A549 (cell line): ENCODE results near the gene C19orf25. TPM values are rescaled to one million over a fixed set of nuclear protein-coding genes. Genes with fewer than 3 reads are reported as not detected.
"Not testable (repeated sequence)": the region's sequence is repeated elsewhere in the genome, so short reads cannot be mapped to it uniquely, and the experiment has no call there.

ENCODE experiments used
- ATAC-seq, 2 experiments: fragments of 200-7000 bp in 1 of 2; fragments of >200 bp in 1 of 2; cut with Nextera tagmentation in 1 of 2; cut with Tn5 transposase in 1 of 2; 3 replicates each; pipeline versions ENCODE4 v1.8.0 to v1.9.1; 2018 to 2020; ENCODE audit warnings: mild to moderate bottlenecking in 1 of 2, moderate library complexity in 1 of 2
- CTCF ChIA-PET: fragments of 300-600 bp; sonication (Branson Sonifier 250); formaldehyde crosslinking; extraction: SDS; loops from one replicate; lab custom pipeline; 2021; ENCODE audit warnings: antibody characterized with exemption, inconsistent platforms; lab: Yijun Ruan, JAX
- POLR2A ChIA-PET: fragments of 350-600 bp; formaldehyde crosslinking; extraction: SDS; loops from one replicate; lab custom pipeline; 2021; ENCODE audit warnings: antibody characterized with exemption, inconsistent platforms; lab: Yijun Ruan, JAX
- DNase-seq, 2 experiments: peaks; one replicate each; pipeline versions ENCODE4 v3.0.0 to v3.0.0-alpha.2; 2011 to 2016; ENCODE audit warnings: low read depth in 1 of 2, low spot score in 1 of 2
- FAIRE-seq: peaks from 2 replicates; lab custom pipeline; 2011; peaks lifted over from hg19 to GRCh38; lab: Jason Lieb, UNC
- H3K27ac ChIP-seq, 2 experiments: fragments of >200 bp; sonication (Bioruptor Twin); formaldehyde crosslinking; 3 replicates each; pipeline ENCODE4 v1.5.1; 2016 to 2017
- H3K4me1 ChIP-seq: fragments of >200 bp; sonication (Bioruptor Twin); formaldehyde crosslinking; 3 replicates; pipeline ENCODE4 v1.6.1; 2016
- H3K4me2 ChIP-seq: fragments of >200 bp; sonication (Bioruptor Twin); formaldehyde crosslinking; 3 replicates; pipeline ENCODE4 v1.6.1; 2016
- H3K4me3 ChIP-seq: fragments of >200 bp; sonication (Bioruptor Twin); formaldehyde crosslinking; 3 replicates; pipeline ENCODE4 v1.5.1; 2016
- H3K9me3 ChIP-seq: fragments of >200 bp; sonication (Bioruptor Twin); formaldehyde crosslinking; 3 replicates; pipeline ENCODE4 v1.6.1; 2016
- BHLHE40 ChIP-seq: IDR thresholded peaks from 2 replicates; pipeline ENCODE4 v1.6.1; 2012; ENCODE audit warnings: low read depth, low read length, inconsistent platforms
- CBX2 ChIP-seq: fragments of 200-600 bp; sonication (generic); IDR thresholded peaks from 2 replicates; pipeline ENCODE4 v1.6.1; 2016; ENCODE audit warnings: low read depth, mild to moderate bottlenecking, borderline replicate concordance
- CEBPB ChIP-seq, 2 experiments: fragments of >200 bp in 1 of 2; sonication (Bioruptor Twin) in 1 of 2; formaldehyde crosslinking in 1 of 2; IDR thresholded peaks; 2 replicates each; pipeline ENCODE4 v1.6.1; 2012 to 2016
- CHD2 ChIP-seq: fragments of 150-350 bp; IDR thresholded peaks from 2 replicates; pipeline ENCODE4 v1.6.1; 2014; ENCODE audit warnings: low read length; ENCODE audit not compliant: partially characterized antibody
- GATA3 ChIP-seq: IDR thresholded peaks from 2 replicates; pipeline ENCODE4 v1.6.1; 2012; ENCODE audit warnings: borderline replicate concordance
- HEYL ChIP-seq: fragments of 250-450 bp; sonication (Bioruptor Pico); IDR thresholded peaks from 2 replicates; pipeline ENCODE4 v1.8.0; 2021; ENCODE audit warnings: mild to moderate bottlenecking, moderate library complexity
- MAZ ChIP-seq: fragments of 150-350 bp; IDR thresholded peaks from 2 replicates; pipeline ENCODE4 v1.6.1; 2014; ENCODE audit warnings: antibody characterized with exemption, low read depth, low read length, borderline replicate concordance
- PHF8 ChIP-seq: fragments of 200-600 bp; sonication (generic); IDR thresholded peaks from 2 replicates; pipeline ENCODE4 v1.6.1; 2016; ENCODE audit warnings: low read depth, mild to moderate bottlenecking, antibody characterized with exemption, moderate library complexity, borderline replicate concordance
- POLR2A ChIP-seq: IDR thresholded peaks from 2 replicates; pipeline ENCODE4 v1.6.1; 2012; ENCODE audit warnings: mild to moderate bottlenecking, low read length
- RAD21 ChIP-seq, 2 experiments: fragments of >200 bp in 1 of 2; sonication (Bioruptor Twin) in 1 of 2; formaldehyde crosslinking in 1 of 2; IDR thresholded peaks in 1 of 2; conservative IDR thresholded peaks in 1 of 2; 2 replicates in 1 of 2; 3 replicates in 1 of 2; pipeline ENCODE4 v1.6.1; 2012 to 2018; ENCODE audit warnings: inconsistent platforms in 1 of 2
- RARB ChIP-seq: fragments of 250-450 bp; sonication (Bioruptor Pico); IDR thresholded peaks from 2 replicates; pipeline ENCODE4 v1.8.0; 2021; ENCODE audit warnings: mild to moderate bottlenecking, moderate library complexity
- RCOR1 ChIP-seq: fragments of 150-350 bp; IDR thresholded peaks from 2 replicates; pipeline ENCODE4 v1.6.1; 2014; ENCODE audit warnings: antibody characterized with exemption, low read length, low read depth
- SMC3 ChIP-seq: fragments of >200 bp; sonication (Bioruptor Twin); formaldehyde crosslinking; IDR thresholded peaks from 3 replicates; pipeline ENCODE4 v1.6.1; 2018; ENCODE audit warnings: inconsistent platforms
- TFCP2L1 ChIP-seq: fragments of 250-450 bp; sonication (Bioruptor Pico); IDR thresholded peaks from 2 replicates; pipeline ENCODE4 v1.5.0; 2021; ENCODE audit warnings: mild to moderate bottlenecking
- ZC3H11A ChIP-seq: fragments of 450-650 bp; IDR thresholded peaks from 2 replicates; pipeline ENCODE4 v1.6.1; 2014; ENCODE audit warnings: antibody characterized with exemption, mild to moderate bottlenecking
- ZSCAN20 ChIP-seq: fragments of 250-450 bp; sonication (Bioruptor Pico); IDR thresholded peaks from 2 replicates; pipeline ENCODE4 v1.8.0; 2022; ENCODE audit warnings: mild to moderate bottlenecking, moderate library complexity
- WGBS: methylation state at CpG from one replicate; pipeline ENCODE4 v1.1.6; 2017; ENCODE audit errors: missing lambda C conversion rate; 5-methylcytosine and 5-hydroxymethylcytosine counted together
- polyA plus RNA-seq, 4 experiments: library from polyadenylated mRNA; depleted of rRNA in 3 of 4; stranded (reverse); fragments of >200 nt; fragmentation: RNase III in 1 of 4; extraction: RNeasy Plus Mini Kit Qiagen cat#74134 plus additional on column Dnase treatment in 1 of 4; gene quantifications; 2 replicates in 3 of 4; 3 replicates in 1 of 4; pipeline ENCODE4 v1.2.3, GENCODE V29; 2011 to 2017
- TF ChIP-seq, protein P1 (sequence below): fragments of 150-350 bp; IDR thresholded peaks from 2 replicates; pipeline ENCODE4 v1.6.1; 2014; ENCODE audit warnings: low read depth, mild to moderate bottlenecking, low read length
- TF ChIP-seq, protein P2 (sequence below): fragments of >200 bp; sonication (Bioruptor Twin); formaldehyde crosslinking; IDR thresholded peaks from 3 replicates; pipeline ENCODE4 v1.6.1; 2016
- TF ChIP-seq, protein P3 (sequence below): fragments of 250-450 bp; sonication (Bioruptor Pico); IDR thresholded peaks from 2 replicates; pipeline ENCODE4 v1.5.0; 2021; ENCODE audit warnings: mild to moderate bottlenecking, moderate library complexity, borderline replicate concordance

The C19orf25 gene
- polyA plus RNA-seq, 2 of the 4 experiments (the other 2 are of a cell fraction) = 8.2 to 20.7 TPM

DNA sequence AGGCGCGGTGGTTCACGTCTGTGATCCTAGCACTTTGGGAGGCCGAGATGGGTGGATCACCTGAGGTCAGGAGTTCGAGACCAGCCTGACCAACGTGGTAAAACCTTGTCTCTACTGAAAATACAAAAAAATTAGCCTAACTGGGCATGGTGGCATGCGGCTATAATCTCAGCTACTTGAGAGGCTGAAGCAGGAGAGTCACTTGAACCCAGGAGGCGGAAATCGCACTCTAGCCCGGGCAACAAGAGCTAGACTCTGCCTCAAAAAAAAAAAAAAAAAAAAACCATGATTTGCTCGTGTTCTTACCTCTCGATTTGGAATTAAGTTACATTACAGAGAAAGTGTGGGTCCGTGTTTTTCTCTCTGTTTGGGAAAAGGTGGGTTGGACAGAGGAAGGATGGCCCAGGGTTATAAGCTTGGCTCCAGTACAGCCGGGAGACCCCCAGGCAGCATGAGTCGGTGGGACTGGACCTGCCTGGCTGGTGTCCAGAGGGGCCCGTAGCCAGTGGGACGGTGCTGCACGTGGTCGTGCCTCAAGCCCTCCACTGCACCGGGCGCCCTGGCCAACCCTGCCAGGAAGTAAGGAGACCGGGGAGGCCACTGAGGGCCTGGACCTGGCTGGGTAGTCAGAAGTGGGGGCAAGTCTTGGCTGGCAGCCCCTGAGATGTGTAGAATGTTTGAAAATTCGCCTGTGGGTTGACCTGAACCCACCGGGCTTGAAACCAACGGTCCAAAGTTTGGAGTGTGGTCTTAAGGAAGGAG, 37.2 kb downstream of the C19orf25 start:
- ChIA-PET CTCF (interaction anchor here (0.9 to 2.1 kb wide), 2 partner anchors 10 to 162 kb away, joined by 3 to 6 read pairs; no protein-coding TSS in a partner anchor), POLR2A (no interaction called here)
- FAIRE-seq (no peak), DNase-seq (no peak), ATAC-seq (no peak)
- no peak overlapping the region for H3K27ac ChIP-seq
- no peaks in the 10 kb centered on the region for H3K9me3 ChIP-seq
- H3K4me1 ChIP-seq = peaks cover 47% of the 10 kb centered on the region
- WGBS = 87% methylated on average over 18 of the region's 25 CpGs
- no peak overlapping the region for H3K4me2 ChIP-seq
- TF ChIP-seq, protein P1, sequence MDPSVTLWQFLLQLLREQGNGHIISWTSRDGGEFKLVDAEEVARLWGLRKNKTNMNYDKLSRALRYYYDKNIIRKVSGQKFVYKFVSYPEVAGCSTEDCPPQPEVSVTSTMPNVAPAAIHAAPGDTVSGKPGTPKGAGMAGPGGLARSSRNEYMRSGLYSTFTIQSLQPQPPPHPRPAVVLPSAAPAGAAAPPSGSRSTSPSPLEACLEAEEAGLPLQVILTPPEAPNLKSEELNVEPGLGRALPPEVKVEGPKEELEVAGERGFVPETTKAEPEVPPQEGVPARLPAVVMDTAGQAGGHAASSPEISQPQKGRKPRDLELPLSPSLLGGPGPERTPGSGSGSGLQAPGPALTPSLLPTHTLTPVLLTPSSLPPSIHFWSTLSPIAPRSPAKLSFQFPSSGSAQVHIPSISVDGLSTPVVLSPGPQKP = no peak
- TF ChIP-seq CBX2 (no peak), HEYL (CRISPR knock-in tag) (no peak), CEBPB (IDR thresholded peaks at IDR 0.05) (no peak)
- no peak overlapping the region for H3K4me3 ChIP-seq

DNA sequence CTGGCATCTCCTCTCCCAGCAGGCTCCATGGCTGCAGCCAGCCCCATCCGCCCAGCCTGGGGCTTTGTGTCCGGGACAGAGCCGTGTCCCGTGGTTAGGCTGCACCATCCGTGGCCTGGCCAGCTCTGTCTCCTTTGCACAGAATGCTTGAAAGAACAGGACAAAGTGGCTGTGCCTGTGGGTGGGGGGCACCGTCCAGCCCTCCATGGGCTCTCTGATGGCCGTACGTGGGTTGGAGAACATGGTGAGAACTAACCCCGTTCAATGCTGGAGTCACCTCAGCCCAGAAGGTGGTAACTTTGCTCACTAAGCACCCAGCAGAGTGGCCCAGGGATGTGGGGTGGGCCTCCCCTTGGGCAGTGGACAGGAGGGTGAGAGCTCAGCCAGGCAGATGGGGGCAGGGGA, 38.0 kb downstream of the C19orf25 start:
- 93% methylated on average over 3 of the region's 9 CpGs for WGBS
- H3K4me3 ChIP-seq = no peak overlapping the region
- TF ChIP-seq RCOR1 (no peak), SMC3 (no peak), TFCP2L1 (CRISPR knock-in tag) (no peak), BHLHE40 (no peak), ZC3H11A (no peak), RAD21 (conservative IDR thresholded peaks at IDR 0.05 in 1 of 2, IDR thresholded peaks at IDR 0.05 in 1 of 2) (no peak), RARB (no peak), ZSCAN20 (CRISPR knock-in tag) (no peak), MAZ (no peak), POLR2A (no peak), HEYL (CRISPR knock-in tag) (no peak), PHF8 (no peak)
- POLR2A ChIA-PET = no interaction called here
- no peak for DNase-seq
- no peaks in the 10 kb centered on the region for H3K9me3 ChIP-seq
- CTCF ChIA-PET = interaction anchor here (0.7 kb wide), 1 partner anchor 13 kb away, joined by 3 read pairs; no protein-coding TSS in a partner anchor
- peak overlapping the region in 1 of 2 experiments; percentile 99; a peak in 3 of 6 replicates for H3K27ac ChIP-seq
- H3K4me1 ChIP-seq = peaks cover 42% of the 10 kb centered on the region
- peak overlapping the region; percentile 90 for H3K4me2 ChIP-seq
- ATAC-seq = no peak
- FAIRE-seq = no peak

DNA sequence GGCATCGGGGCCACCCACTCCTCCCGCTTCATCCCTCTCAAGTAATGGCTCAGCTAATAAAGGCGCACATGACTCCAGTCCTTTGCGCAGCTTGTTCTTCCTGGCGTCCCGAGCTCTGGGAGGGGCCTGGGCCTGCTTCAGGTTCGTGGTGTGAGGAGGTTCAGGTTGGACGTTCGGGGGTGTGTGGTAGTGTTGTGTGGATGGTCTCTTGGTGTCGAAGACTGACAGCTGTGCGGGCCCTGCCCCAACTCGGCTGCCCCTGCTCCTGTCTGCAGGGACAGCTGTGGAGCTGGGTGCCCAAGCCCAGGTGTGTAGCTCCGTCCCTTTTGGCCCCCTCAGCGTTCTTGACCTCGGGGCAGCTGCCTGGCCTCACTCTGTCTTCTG, 38.6 kb downstream of the C19orf25 start:
- Histone ChIP-seq H3K27ac (peak overlapping the region in 1 of 2 experiments; percentile 99; a peak in 3 of 6 replicates), H3K4me3 (peak overlapping the region; percentile 93), H3K9me3 (no peaks in the 10 kb centered on the region), H3K4me2 (peak overlapping the region; percentile 90), H3K4me1 (peaks cover 42% of the 10 kb centered on the region)
- ChIA-PET POLR2A (no interaction called here), CTCF (interaction anchor here (0.7 to 1.7 kb wide), 2 partner anchors 14 to 20 kb away, joined by 3 read pairs; no protein-coding TSS in a partner anchor)
- DNase-seq (no peak), FAIRE-seq (no peak), ATAC-seq (no peak)
- WGBS = 81% methylated on average over 8 of the region's 15 CpGs
- no peak for TF ChIP-seq CHD2
- TF ChIP-seq, protein P2, sequence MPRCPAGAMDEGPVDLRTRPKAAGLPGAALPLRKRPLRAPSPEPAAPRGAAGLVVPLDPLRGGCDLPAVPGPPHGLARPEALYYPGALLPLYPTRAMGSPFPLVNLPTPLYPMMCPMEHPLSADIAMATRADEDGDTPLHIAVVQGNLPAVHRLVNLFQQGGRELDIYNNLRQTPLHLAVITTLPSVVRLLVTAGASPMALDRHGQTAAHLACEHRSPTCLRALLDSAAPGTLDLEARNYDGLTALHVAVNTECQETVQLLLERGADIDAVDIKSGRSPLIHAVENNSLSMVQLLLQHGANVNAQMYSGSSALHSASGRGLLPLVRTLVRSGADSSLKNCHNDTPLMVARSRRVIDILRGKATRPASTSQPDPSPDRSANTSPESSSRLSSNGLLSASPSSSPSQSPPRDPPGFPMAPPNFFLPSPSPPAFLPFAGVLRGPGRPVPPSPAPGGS = no peak
- TF ChIP-seq RARB = no peak
- TF ChIP-seq CBX2 = no peak
- no peak for TF ChIP-seq GATA3
- TF ChIP-seq, protein P3, sequence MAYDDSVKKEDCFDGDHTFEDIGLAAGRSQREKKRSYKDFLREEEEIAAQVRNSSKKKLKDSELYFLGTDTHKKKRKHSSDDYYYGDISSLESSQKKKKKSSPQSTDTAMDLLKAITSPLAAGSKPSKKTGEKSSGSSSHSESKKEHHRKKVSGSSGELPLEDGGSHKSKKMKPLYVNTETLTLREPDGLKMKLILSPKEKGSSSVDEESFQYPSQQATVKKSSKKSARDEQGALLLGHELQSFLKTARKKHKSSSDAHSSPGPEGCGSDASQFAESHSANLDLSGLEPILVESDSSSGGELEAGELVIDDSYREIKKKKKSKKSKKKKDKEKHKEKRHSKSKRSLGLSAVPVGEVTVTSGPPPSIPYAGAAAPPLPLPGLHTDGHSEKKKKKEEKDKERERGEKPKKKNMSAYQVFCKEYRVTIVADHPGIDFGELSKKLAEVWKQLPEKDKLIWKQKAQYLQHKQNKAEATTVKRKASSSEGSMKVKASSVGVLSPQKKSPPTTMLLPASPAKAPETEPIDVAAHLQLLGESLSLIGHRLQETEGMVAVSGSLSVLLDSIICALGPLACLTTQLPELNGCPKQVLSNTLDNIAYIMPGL (CRISPR knock-in tag) = no peak
- TF ChIP-seq SMC3 = no peak
- TF ChIP-seq, all 56 proteins: peak for 0

DNA sequence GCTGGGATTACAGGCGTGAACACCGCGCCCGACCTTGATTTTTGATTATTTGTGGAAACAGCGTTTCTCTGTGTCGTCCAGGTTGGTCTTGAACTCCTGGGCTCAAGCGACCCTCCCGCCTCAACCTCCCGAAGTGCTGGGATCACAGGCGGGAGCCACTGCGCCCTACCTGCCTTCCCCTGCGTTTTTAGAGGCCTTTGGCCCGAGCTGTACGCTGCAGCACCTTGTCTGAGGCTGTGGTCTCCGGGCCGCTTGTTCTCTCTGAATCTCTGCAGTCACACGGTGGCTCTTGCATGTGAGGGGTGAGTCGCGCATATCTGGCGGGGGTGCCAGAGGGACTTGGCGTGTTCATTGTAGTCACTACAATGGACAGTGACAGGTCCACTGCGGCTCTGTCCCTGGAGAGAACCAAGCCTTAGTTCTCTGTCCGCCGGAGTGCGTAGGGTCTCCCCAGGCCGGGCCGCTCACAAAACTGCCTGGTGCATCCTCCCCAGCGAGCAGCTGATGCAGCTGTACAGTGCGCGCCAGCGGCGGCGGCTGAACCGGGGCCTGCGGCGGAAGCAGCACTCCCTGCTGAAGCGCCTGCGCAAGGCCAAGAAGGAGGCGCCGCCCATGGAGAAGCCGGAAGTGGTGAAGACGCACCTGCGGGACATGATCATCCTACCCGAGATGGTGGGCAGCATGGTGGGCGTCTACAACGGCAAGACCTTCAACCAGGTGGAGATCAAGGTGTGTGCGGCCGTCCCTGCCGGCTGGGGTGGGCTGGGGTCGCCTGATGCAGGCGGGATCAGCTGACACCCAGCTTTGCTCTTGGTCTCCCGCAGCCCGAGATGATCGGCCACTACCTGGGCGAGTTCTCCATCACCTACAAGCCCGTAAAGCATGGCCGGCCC, 39.2 kb downstream of the C19orf25 start:
- POLR2A ChIA-PET, DNase-seq, FAIRE-seq, H3K9me3 ChIP-seq: not testable (repeated sequence)
- Histone ChIP-seq H3K27ac (peak overlapping the region; percentile 93 to 99), H3K4me2 (peak overlapping the region; percentile 90), H3K4me1 (peaks cover 40% of the 10 kb centered on the region), H3K4me3 (peak overlapping the region; percentile 93)
- WGBS = 28% methylated on average over 39 of the region's 57 CpGs
- CTCF ChIA-PET = interaction anchor here (0.9 to 1.7 kb wide), 2 partner anchors 19 to 39 kb away, joined by 3 to 4 read pairs; no protein-coding TSS in a partner anchor
- peak in 1 of 2 experiments; percentile 3; a peak in 1 of 6 replicates for ATAC-seq
